Keratinocyte (primary cell): ENCODE measurements around the gene HIRA.

Source experiments
- CTCF ChIP-seq, 3 experiments: IDR thresholded peaks in 1 of 3; conservative IDR thresholded peaks in 1 of 3; optimal IDR thresholded peaks in 1 of 3; 2 replicates in 2 of 3; 3 replicates in 1 of 3; pipeline versions ENCODE3 to v1.5.1; 2011; ENCODE audit warnings: low read length in 3 of 3, mild to moderate bottlenecking in 3 of 3, moderate library complexity in 2 of 3, control low read depth in 1 of 3, inconsistent platforms in 1 of 3; ENCODE audit not compliant: insufficient read depth in 2 of 3; ENCODE audit errors: extremely low read depth in 1 of 3
- EZH2 ChIP-seq: IDR thresholded peaks from one replicate; pipeline ENCODE4 v1.6.1; 2012; ENCODE audit warnings: inconsistent platforms, mild to moderate bottlenecking, low read length, moderate library complexity

- TF ChIP-seq CTCF (optimal IDR thresholded peaks at IDR 0.05 in 1 of 3, IDR thresholded peaks at IDR 0.05 in 1 of 3, conservative IDR thresholded peaks at IDR 0.05 in 1 of 3; ENCODE audit: extremely low read depth in 1 of 3, insufficient read depth in 2 of 3, low read length in 3 of 3), result no peak
- no peak for TF ChIP-seq EZH2
These were observed 37.1 kb downstream of the HIRA start for GRCh38 chr22:19394274-19395050.
